ENCODE data around the gene RAD51AP1.
"Not testable (repeated sequence)": the region's sequence is repeated elsewhere in the genome, so short reads cannot be mapped to it uniquely, and the experiment has no call there.

The RAD51AP1 gene

DNA sequence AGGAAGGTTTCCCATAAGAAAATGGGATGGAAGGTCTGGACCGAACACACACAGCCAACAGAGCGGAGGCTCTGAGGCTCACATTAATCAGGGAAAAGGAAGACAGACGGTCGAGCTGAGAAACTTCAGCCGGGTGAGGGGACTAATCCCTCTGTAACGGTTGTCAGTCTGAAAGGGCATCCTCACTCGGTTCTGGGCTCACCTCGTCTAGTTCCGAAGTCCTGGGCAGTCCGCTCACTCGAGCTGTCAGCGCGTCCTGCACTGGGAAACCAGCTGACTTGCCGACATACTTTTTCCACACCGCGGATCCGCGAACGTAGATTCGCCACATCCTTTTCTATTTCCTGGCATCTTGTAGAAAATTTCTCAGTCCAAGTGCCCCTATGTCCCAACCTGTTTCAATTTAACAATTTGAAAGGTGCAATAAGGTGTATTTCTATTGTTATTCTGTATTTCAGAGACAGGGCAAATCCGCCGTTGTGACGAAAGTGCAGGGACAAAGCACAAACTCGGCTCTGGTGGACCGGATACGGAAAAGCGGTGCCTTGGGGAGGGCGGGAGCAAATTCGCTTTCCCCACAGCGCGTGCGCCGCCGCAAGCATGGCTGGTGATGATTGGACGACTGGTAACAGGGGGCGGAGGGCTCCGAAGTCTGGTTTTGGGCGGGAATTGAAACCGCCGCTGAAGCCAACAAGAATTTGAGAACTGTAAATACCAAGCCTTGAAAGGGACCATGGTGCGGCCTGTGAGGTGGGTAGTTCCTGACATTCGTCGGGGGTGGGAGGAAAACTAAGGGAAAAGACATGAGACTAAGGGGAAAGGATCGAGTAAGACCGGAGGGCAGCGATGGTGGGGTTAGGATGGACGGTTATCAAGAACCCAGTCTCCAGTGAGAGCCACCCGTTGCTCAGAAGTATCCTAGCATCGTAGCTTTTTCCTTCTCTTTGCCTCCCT, at the start of gene RAD51AP1:
Gene RAD51AP1, plus strand, starts transcription at position 684 of the 954 bp plus-strand sequence. Its CDS starts 50 bp downstream, at position 734.
- FAIRE-seq (peak; percentile 87), DNase-seq (ENCODE audit: low spot score) (peak; percentile 83)

GRCh38 chr12:4489556-4489955, 49.1 kb upstream of the RAD51AP1 start:
- DNase-seq (ENCODE audit: low spot score) (no peak), FAIRE-seq (no peak)

DNA sequence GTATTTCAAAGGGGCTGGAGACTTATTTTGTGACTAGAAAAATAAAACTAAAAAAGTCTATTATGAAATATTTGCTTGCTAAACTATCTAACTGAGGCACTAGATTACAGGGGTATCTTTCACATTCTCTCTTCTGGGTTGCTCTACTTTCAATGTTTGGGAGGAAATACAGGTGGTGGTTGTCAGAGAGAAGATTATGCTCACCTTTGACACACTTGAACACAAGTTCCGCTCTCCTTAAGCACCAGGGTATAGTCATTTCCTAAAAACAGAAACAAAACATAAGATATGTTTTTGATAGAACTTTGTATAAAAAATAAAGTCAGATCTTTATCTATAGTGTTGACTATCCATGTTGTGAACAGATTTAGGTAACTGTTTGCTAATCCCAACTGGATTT, 47.7 kb upstream of the RAD51AP1 start:
- DNase-seq (ENCODE audit: low spot score), result no peak
- no peak for FAIRE-seq

GRCh38 chr12:4496145-4496838, 42.4 kb upstream of the RAD51AP1 start:
- DNase-seq (ENCODE audit: low spot score) (no peak), FAIRE-seq (no peak)

GRCh38 chr12:4499186-4499585, 39.5 kb upstream of the RAD51AP1 start:
- DNase-seq (ENCODE audit: low spot score) (no peak), FAIRE-seq (no peak)

DNA sequence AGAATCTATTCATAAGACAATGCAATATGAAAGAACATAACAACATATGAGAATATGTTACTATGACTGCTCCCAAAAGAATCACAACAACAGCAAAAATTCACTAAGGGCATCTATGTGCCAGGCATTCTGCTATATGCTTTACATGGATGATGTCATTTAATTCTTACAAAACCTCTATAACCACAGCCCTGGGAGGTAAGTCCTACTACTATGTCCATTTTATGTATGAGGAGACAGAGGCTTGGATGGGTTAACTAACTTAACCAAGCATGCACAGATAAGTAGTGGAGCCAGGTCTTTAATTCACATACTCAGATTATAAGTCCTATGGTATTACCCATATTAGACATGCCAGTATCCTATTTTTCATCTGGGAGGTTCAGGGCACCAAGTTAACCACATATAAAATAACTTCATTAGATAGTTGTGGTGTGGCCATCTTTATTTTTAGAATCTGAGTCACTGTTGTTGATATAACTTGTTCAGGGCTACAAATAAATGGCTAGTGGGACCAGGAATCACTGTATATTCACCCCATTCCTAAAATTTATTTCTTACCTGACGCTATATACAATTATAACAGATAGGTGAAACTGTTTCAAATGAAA, 33.2 kb upstream of the RAD51AP1 start:
- DNase-seq (ENCODE audit: low spot score) (no peak), FAIRE-seq (no peak)

- FAIRE-seq (no peak), DNase-seq (ENCODE audit: low spot score) (no peak)
These were observed 32.3 kb upstream of the RAD51AP1 start for GRCh38 chr12:4506430-4506829.

DNA sequence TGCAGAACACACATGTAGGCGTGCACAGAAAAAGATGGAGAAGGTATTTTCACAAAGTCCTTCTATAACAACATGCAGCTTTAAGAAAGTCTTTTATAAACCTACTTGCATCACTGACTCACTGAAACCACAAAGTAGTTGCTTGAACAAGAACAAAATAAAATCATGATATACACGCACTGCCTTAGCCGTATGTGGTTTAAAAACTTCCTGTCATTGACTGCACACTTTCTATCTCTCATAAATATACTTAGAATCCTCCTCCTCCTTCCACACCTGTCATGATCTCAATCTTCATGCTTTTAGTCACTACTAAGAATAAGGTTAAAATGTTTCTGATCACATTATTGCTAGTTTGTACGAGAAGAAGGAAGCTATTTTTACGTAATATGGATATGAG, 31.8 kb upstream of the RAD51AP1 start:
- DNase-seq (ENCODE audit: low spot score) (no peak), FAIRE-seq (no peak)

DNA sequence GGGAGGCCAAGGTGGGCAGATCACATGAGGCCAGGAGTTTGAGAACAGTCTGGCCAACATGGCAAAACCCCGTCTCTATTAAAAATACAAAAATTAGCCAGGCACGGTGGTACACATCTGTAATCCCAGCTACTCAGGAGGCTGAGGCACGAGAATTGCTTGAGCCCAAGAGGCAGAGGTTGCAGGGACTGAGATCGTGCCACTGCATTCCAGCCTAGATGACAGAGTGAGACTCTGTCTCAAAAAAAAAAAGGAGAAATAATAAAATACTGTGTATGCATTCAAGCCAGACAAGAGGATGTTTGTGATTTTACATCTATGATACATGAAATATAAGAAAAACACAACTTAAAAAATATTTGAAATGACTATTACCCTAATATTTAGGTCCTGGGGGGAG, 30.2 kb upstream of the RAD51AP1 start:
- not testable (repeated sequence) for FAIRE-seq; DNase-seq (ENCODE audit: low spot score)

DNA sequence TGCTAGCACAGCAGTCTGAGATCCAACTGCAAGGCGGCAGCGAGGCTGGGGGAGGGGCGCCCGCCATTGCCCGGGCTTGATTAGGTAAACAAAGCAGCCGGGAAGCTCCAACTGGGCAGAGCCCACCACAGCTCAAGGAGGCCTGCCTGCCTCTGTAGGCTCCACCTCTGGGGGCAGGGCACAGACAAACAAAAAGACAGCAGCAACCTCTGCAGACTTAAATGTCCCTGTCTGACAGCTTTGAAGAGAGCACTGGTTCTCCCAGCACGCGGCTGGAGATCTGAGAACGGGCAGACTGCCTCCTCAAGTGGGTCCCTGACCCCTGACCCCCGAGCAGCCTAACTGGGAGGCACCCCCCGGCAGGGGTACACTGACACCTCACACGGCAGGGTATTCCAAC, 29.4 kb upstream of the RAD51AP1 start:
- DNase-seq (ENCODE audit: low spot score); FAIRE-seq: not testable (repeated sequence)

- FAIRE-seq (peak; percentile 32), DNase-seq (ENCODE audit: low spot score) (peak; percentile 34)
These were observed 20.5 kb upstream of the RAD51AP1 start for GRCh38 chr12:4518106-4518728.

DNA sequence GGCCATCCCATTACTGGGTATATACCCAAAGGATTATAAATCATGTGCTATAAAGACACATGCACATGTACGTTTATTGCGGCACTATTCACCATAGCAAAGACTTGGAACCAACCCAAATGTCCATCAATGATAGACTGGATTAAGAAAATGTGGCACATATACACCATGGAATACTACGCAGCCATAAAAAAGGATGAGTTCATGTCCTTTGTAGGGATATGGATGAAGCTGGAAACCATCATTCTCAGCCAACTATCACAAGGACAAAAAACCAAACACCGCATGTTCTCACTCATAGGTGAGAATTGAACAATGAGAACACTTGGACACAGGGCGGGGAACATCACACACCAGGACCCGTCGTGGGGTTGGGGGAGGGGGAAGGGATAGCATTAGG, 15.2 kb upstream of the RAD51AP1 start:
- not testable (repeated sequence) for FAIRE-seq; DNase-seq (ENCODE audit: low spot score)

DNA sequence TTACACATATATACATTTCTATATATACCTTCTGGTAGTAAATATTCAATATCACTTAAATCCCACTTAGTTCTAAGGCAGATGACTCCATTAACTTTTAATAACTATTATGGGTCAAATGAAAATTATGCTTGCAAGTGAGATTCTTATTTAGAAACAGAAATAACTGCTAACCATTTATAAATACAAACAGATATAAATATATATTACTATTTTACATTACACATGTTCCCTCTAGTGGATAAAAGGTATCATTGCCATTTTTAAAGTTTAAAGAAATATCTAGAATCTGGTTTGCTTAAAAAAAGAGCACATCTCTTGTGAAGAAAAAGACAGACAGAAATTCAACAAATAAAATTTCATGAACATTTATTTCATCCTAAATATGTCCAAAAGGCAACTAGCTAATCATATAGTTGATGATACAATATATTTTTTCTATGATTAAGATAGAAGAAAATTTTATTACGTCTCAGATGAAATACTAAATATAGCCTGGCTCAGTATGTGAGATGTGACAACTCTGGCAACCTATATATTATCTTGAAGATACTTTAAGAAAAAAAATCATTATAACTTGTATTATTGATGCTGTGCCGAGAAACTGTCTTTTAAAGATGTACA, 11.7 kb upstream of the RAD51AP1 start:
- FAIRE-seq, result peak; percentile 83
- peak; percentile 28 for DNase-seq (ENCODE audit: low spot score)

DNA sequence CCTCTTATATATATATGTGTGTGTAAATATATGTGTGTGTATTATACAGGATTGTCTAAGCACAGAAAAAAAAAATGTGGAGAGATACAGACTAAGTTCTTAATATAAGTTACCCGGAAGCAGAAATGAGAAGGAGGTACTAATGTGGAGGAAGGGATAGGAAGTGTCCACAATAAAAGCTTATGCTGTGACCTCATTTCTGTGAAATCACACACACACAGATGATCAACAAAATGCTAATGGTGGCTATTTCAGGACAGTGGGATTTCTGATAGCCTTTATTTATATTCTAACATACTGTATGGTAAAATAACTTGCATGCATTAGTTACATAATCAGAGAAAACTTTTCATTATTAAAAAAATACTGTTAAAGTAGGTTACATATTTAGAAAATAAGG, 8.5 kb upstream of the RAD51AP1 start:
- FAIRE-seq, result no peak
- no peak for DNase-seq (ENCODE audit: low spot score)

- no peak for DNase-seq (ENCODE audit: low spot score)
- FAIRE-seq, result no peak
These were observed 7.6 kb upstream of the RAD51AP1 start for GRCh38 chr12:4530982-4531586.

- DNase-seq (ENCODE audit: low spot score) (no peak), FAIRE-seq (no peak)
These were observed 3.6 kb upstream of the RAD51AP1 start for GRCh38 chr12:4535092-4535491.

DNA sequence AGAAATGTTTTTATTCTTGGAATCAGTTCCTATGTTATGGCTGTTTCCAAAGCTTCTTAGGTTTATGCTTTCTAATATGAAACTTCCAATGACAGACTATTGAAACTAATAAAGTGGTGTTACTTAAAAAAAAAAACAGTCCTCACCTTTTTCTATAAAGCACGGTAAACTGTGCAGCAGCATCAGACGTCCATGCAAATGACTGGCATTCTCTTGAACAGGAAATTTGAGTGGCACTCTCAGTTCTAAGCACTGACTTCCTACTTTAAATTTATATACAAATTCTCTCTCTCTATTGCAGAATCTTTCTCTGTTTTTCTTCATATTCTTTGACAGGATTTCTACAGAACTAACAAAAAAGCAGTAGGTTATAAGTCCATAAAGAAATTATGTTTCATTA, 2.8 kb upstream of the RAD51AP1 start:
- FAIRE-seq, result no peak
- DNase-seq (ENCODE audit: low spot score), result no peak

GRCh38 chr12:4539167-4539870, 629 bp downstream of the RAD51AP1 start:
- FAIRE-seq, result no peak
- DNase-seq (ENCODE audit: low spot score), result peak; percentile 8

DNA sequence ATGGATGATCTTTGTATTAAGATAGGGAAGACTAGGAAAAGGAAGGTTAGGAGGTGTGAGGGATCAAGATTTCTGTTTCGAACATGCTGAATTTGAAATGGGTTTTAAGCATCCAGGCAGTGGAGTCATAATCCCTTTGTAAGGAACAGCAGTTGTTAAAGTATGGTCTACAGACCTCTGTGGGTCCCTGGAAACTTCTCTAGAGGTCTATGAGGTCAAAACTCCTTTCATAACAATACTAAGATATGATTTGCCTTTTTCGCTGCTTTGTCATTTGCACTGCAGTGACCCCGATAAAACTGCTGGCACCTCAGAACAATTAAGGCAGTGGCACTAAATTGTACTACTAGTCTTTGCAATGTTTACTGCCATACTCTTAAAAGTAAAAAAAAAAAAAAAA, 1.5 kb downstream of the RAD51AP1 start:
- FAIRE-seq (no peak), DNase-seq (ENCODE audit: low spot score) (no peak)

- FAIRE-seq, result no peak
- DNase-seq (ENCODE audit: low spot score), result no peak
These were observed 1.9 kb downstream of the RAD51AP1 start for GRCh38 chr12:4540638-4541037.

Data from RCC 7860 (cell line).